Umbilical cord (tissue), 2 donors: ENCODE measurements around the gene AAGAB. TPM values are rescaled to one million over a fixed set of nuclear protein-coding genes. Genes with fewer than 3 reads are reported as not detected.
"Not testable (repeated sequence)": the region's sequence is repeated elsewhere in the genome, so short reads cannot be mapped to it uniquely, and the experiment has no call there.

Source experiments
- DNase-seq: peaks from one replicate; pipeline ENCODE4 v3.0.0-alpha.2; 2015; ENCODE audit warnings: low spot score
- total RNA-seq: library from RNA; depleted of rRNA; stranded (reverse); fragments of >200 nt; gene quantifications from one replicate; pipeline ENCODE4 v1.2.3, GENCODE V29; 2014; ENCODE audit warnings: low replicate concordance; ENCODE audit not compliant: insufficient read depth

The AAGAB gene
- total RNA-seq, 1 donor from 2014 or later: 25.0 TPM

GRCh38 chr15:67174446-67174845 lies 80.0 kb downstream of the AAGAB start:
- no peak for DNase-seq

GRCh38 chr15:67173786-67174185 lies 80.7 kb downstream of the AAGAB start:
- no peak for DNase-seq

GRCh38 chr15:67173005-67173404 lies 81.5 kb downstream of the AAGAB start:
- DNase-seq: no peak

DNA sequence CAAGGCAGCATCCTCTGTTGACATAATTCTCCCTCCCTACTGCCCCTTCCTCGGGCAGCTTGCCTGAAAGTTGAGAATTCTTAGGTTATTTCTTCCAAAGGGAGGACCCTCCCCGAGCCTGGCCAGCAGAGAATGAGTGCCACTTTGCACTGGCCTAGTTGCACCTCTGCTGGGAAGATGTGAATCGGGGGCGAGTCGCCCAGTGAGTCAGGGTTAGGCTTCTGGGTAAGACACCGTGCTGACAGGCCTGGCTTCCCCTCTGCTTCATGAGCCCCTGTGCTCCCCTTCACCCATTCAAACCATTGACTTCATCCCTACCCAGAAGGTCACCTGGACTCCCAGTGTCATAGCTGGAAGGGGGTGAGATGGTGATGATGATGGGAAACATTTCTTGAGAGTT lies 82.3 kb downstream of the AAGAB start:
- DNase-seq: no peak

- no peak for DNase-seq
Measured at GRCh38 chr15:67171471-67171870, 83.0 kb downstream of the AAGAB start.

GRCh38 chr15:67170143-67170925 lies 84.1 kb downstream of the AAGAB start:
- no peak for DNase-seq

DNA sequence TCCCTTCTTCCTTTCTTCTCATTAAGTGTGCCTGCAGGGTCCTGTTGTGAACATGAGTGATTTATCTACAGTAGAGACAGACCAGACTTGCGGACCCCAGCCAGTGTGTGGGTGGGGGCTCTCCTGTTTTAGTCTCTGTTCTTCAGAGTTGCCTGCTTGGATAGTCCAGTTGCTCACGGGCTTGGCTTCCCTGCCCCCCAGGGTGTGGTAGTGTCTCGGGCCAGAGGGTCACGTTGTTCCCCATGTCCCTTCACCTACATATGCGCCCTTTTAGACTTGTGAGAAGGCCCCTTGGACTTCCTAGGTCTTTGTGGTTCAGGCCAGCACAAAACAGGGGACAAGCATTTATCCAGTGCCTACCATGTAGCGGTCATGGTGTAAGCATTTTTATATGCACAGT lies 85.8 kb downstream of the AAGAB start:
- DNase-seq: no peak

- no peak for DNase-seq
Measured at GRCh38 chr15:67167091-67167490, 87.4 kb downstream of the AAGAB start.

- DNase-seq: no peak
Measured at GRCh38 chr15:67166280-67167009, 88.0 kb downstream of the AAGAB start.

DNA sequence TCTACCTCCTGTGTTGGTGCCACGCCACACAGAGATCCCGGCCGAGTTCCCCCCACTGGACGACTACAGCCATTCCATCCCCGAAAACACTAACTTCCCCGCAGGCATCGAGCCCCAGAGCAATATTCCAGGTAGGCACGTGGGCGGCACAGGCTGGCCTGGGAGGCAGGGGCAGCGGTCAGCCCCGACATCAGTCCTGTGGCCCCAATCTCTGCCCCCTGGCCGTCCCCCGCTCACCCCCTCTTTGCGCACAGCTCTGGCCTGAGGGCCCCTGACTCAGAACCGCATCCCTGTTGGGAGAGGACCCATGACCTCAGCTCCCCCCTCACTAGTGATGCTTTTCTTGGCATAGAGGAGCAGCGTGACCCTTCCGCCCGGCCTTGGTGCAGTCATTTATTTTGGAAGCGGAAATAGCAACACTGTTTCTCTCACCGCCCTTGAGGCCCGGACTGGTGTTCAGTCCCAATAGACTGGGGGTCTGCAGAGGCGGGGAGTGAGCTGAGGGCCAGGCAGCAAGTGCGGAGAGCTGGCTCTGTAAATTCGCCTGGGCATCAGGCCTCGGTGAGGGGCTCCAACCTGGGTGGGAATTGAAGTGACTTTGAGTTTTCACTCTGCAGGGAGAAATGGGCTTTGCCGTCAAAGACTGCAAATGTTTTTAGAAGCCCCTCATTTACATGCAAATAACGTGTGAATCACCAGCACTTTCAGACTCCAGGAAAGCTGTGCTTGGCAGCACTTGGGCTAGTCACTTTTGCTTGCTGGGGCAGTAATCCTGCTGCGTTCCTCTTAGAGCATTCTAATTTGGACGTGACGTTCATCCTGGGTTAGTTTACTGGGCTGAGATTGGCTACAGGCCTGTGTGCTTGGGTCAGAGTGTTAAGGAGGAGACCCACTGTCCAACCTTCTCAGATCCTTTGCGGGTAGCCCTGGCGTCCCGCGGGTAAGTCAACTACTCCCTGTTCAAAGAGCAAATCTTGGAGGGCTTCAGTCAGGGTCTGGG lies 88.9 kb downstream of the AAGAB start:
- no peak for DNase-seq

GRCh38 chr15:67164811-67165253 lies 89.6 kb downstream of the AAGAB start:
- no peak for DNase-seq

GRCh38 chr15:67164401-67164791 lies 90.1 kb downstream of the AAGAB start:
- no peak for DNase-seq

DNA sequence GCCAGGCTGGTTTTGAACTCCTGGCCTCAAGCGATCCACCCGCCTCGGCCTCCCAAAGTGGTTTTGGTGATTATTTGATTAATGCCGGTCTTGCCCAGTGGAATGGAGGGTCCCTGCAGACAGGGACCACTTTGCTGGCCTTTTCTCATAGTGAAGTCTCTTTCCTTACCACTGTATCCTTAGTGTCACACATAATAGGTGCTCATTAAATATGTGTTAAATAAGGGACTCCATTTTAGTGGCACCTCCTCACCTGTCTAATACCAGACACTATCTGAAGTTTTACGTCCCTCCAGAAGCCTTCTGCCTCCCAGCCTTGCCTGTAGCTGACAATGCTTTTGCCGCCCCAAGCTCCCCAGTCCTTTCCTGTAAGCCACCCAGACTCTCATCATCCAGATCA lies 91.3 kb downstream of the AAGAB start:
- no peak for DNase-seq

GRCh38 chr15:67161881-67162280 lies 92.6 kb downstream of the AAGAB start:
- no peak for DNase-seq

- no peak for DNase-seq
Measured at GRCh38 chr15:67161412-67161811, 93.0 kb downstream of the AAGAB start.

GRCh38 chr15:67158367-67158766 lies 96.1 kb downstream of the AAGAB start:
- no peak for DNase-seq

- no peak for DNase-seq
Measured at GRCh38 chr15:67157521-67158252, 96.8 kb downstream of the AAGAB start.

DNA sequence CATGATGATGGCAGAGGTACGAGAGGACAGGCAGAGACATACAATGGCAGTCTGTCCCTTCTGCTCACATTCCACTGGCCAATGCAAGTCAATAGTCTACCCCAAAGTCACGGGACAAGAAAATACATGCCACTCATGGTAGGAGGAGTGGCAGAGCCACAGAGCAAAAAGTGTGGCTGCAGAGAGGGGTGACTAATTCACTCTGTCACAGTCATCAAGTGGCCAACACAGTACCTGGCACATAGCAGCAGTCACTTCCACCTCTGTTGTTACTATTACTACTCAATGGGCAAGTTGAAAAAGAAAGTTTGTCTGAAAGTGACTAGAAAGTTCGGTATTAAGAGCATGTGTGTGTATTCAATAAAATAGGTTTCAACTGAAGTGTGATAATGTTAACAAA lies 97.6 kb downstream of the AAGAB start:
- DNase-seq: no peak

DNA sequence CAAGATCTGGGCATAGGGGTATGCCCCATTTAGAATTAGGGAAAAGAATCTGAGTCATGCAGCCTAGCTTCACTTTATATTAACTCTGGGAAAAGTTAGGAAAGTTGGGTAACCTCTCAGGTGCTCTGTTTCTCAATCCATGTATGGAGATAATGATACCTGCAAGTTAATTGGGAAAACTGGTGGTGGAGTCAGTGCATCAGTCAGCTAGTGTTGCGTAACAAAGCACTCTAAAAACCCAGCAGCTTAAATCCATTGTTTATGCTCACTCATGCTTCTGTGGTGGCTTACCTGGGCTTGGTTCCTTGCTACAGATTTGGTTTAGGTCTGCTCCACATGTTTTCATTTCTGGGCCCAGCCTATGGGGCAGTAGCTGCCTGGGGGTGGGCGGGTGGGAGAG lies 98.0 kb downstream of the AAGAB start:
- no peak for DNase-seq

DNA sequence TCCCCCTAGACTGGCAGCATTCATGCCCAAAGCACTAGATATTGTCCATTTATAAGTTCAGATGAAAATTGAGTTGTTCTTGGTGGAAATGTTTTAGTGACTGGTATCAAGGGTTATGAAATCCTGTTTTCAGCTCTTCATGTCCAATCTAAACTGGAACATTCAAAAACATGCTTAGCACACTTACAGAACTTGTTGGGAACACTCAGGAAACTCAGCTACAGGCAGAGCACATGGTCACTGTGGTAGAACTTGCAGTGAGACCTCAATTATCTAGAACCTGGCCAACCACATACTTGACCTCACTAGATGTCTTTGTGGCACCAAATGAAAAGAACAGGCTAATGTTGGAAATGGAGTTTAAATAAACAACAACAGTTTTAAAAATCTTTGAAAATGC lies 100.2 kb downstream of the AAGAB start:
- no peak for DNase-seq

DNA sequence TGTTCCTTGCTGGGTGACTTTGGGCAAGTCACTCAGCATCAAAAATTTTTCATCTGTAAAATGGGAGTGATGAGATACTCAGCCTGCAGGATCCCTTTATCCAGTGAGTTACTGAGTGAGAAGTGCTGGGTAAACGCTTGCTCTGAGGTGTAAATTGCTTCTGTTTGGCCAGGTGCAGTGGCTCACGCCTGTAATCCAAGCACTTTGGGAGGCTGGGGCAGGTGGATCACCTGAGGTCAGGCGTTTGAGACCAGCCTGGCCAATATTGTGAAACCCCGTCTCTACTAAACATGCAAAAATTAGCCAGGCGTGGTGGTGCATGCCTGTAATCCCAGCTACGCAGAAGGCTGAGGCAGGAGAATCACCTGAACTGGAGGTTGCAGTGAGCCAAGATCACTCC lies 101.4 kb downstream of the AAGAB start:
- not testable (repeated sequence) for DNase-seq
